Glutamatergic neuron (in vitro differentiated cells): ENCODE data around the gene NTNG1. TPM values are rescaled to one million over a fixed set of nuclear protein-coding genes. Genes with fewer than 3 reads are reported as not detected.
A peak's percentile ranks its signal among the peaks of the same experiment; 100 is the strongest.

Source experiments
- DNase-seq: peaks from one replicate; pipeline ENCODE4 v3.0.0; 2022
- H3K27ac Mint-ChIP-seq: one replicate; pipeline ENCODE4 v1.8.0; 2020; ENCODE audit warnings: mild to moderate bottlenecking, mixed read lengths, inconsistent platforms; ENCODE audit not compliant: unreplicated experiment
- H3K27me3 Mint-ChIP-seq: one replicate; pipeline ENCODE4 v1.8.0; 2020; ENCODE audit warnings: mild to moderate bottlenecking, moderate library complexity, mixed read lengths, inconsistent platforms; ENCODE audit not compliant: unreplicated experiment
- H3K36me3 Mint-ChIP-seq: one replicate; pipeline ENCODE4 v1.8.0; 2020; ENCODE audit warnings: mild to moderate bottlenecking, mixed read lengths, inconsistent platforms; ENCODE audit not compliant: unreplicated experiment
- H3K4me1 Mint-ChIP-seq: one replicate; pipeline ENCODE4 v1.8.0; 2020; ENCODE audit warnings: mild to moderate bottlenecking, low read depth, mixed read lengths, inconsistent platforms; ENCODE audit not compliant: unreplicated experiment
- H3K4me3 Mint-ChIP-seq: one replicate; pipeline ENCODE4 v1.8.0; 2020; ENCODE audit warnings: mild to moderate bottlenecking, mixed read lengths, inconsistent platforms; ENCODE audit not compliant: unreplicated experiment
- H3K9me3 Mint-ChIP-seq: one replicate; pipeline ENCODE4 v1.8.0; 2020; ENCODE audit warnings: mild to moderate bottlenecking, moderate library complexity, mixed read lengths, inconsistent platforms; ENCODE audit not compliant: unreplicated experiment
- total RNA-seq: library from RNA; stranded (reverse); fragmentation: NEBNext Ultra II Directional; extraction: Animal tissue kit (Norgen Biotek cat#: 25700); gene quantifications from one replicate; pipeline ENCODE4 v1.2.1, GENCODE V29; 2021; ENCODE audit not compliant: unreplicated experiment
- TF ChIP-seq, protein P1 (sequence below): fragments of 200-600 bp; sonication (generic); IDR thresholded peaks from one replicate; pipeline ENCODE4 v1.5.0; 2021; ENCODE audit not compliant: partially characterized antibody, unreplicated experiment

NTNG1 gene
- total RNA-seq, 1 donor from 2014 or later, result 3.2 TPM

GRCh38 chr1:107342768-107343167, 201.9 kb downstream of the NTNG1 start:
- TF ChIP-seq, protein P1, sequence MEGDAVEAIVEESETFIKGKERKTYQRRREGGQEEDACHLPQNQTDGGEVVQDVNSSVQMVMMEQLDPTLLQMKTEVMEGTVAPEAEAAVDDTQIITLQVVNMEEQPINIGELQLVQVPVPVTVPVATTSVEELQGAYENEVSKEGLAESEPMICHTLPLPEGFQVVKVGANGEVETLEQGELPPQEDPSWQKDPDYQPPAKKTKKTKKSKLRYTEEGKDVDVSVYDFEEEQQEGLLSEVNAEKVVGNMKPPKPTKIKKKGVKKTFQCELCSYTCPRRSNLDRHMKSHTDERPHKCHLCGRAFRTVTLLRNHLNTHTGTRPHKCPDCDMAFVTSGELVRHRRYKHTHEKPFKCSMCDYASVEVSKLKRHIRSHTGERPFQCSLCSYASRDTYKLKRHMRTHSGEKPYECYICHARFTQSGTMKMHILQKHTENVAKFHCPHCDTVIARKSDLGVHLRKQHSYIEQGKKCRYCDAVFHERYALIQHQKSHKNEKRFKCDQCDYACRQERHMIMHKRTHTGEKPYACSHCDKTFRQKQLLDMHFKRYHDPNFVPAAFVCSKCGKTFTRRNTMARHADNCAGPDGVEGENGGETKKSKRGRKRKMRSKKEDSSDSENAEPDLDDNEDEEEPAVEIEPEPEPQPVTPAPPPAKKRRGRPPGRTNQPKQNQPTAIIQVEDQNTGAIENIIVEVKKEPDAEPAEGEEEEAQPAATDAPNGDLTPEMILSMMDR, result no peak
- Mint-ChIP-seq H3K4me1 (peaks cover 30% of the 10 kb centered on the region), H3K9me3 (no peaks in the 10 kb centered on the region), H3K27ac (peak overlapping the region; percentile 44), H3K4me3 (peak overlapping the region; percentile 18), H3K36me3 (no peaks in the 10 kb centered on the region), H3K27me3 (peaks cover 2% of the 10 kb centered on the region)
- no peak for DNase-seq

- H3K27me3 Mint-ChIP-seq, result peaks cover 2% of the 10 kb centered on the region
- TF ChIP-seq, protein P1, result no peak
- H3K9me3 Mint-ChIP-seq, result no peaks in the 10 kb centered on the region
- no peak for DNase-seq
- H3K36me3 Mint-ChIP-seq, result no peaks in the 10 kb centered on the region
- peaks cover 30% of the 10 kb centered on the region for H3K4me1 Mint-ChIP-seq
- H3K4me3 Mint-ChIP-seq, result no peak overlapping the region
- H3K27ac Mint-ChIP-seq, result peak overlapping the region; percentile 70
These were observed 202.8 kb downstream of the NTNG1 start for GRCh38 chr1:107343601-107344000.

- H3K4me1 Mint-ChIP-seq, result peaks cover 30% of the 10 kb centered on the region
- H3K9me3 Mint-ChIP-seq, result no peaks in the 10 kb centered on the region
- H3K27me3 Mint-ChIP-seq, result peaks cover 2% of the 10 kb centered on the region
- H3K4me3 Mint-ChIP-seq, result peak overlapping the region; percentile 26
- H3K27ac Mint-ChIP-seq, result peak overlapping the region; percentile 64
- H3K36me3 Mint-ChIP-seq, result no peaks in the 10 kb centered on the region
- TF ChIP-seq, protein P1, result no peak
- no peak for DNase-seq
These were observed 203.5 kb downstream of the NTNG1 start for GRCh38 chr1:107344268-107344760.

- Mint-ChIP-seq H3K36me3 (no peaks in the 10 kb centered on the region), H3K4me3 (no peak overlapping the region), H3K4me1 (peaks cover 32% of the 10 kb centered on the region), H3K9me3 (no peaks in the 10 kb centered on the region), H3K27me3 (peaks cover 2% of the 10 kb centered on the region), H3K27ac (no peak overlapping the region)
- TF ChIP-seq, protein P1, result no peak
- DNase-seq, result no peak
These were observed 204.0 kb downstream of the NTNG1 start for GRCh38 chr1:107344836-107345235.

- no peak for DNase-seq
- Mint-ChIP-seq H3K4me1 (peaks cover 2% of the 10 kb centered on the region), H3K27ac (no peak overlapping the region), H3K36me3 (no peaks in the 10 kb centered on the region), H3K27me3 (no peaks in the 10 kb centered on the region), H3K4me3 (no peak overlapping the region), H3K9me3 (peaks cover 4% of the 10 kb centered on the region)
- TF ChIP-seq, protein P1, result no peak
These were observed 212.0 kb downstream of the NTNG1 start for GRCh38 chr1:107352850-107353249.
